Hepatocyte (in vitro differentiated cells): ENCODE data around the gene NTF3.

ENCODE experiments used
- EZH2 ChIP-seq: fragments of 200-600 bp; sonication (generic); IDR thresholded peaks from 2 replicates; pipeline ENCODE4 v1.6.1; 2016; ENCODE audit warnings: antibody characterized with exemption, mild to moderate bottlenecking, borderline replicate concordance
- TF ChIP-seq, protein P1 (sequence below): fragments of 200-600 bp; sonication (generic); IDR thresholded peaks from 2 replicates; pipeline ENCODE4 v1.5.1; 2016; ENCODE audit warnings: antibody characterized with exemption, mild to moderate bottlenecking; ENCODE audit not compliant: poor library complexity

DNA sequence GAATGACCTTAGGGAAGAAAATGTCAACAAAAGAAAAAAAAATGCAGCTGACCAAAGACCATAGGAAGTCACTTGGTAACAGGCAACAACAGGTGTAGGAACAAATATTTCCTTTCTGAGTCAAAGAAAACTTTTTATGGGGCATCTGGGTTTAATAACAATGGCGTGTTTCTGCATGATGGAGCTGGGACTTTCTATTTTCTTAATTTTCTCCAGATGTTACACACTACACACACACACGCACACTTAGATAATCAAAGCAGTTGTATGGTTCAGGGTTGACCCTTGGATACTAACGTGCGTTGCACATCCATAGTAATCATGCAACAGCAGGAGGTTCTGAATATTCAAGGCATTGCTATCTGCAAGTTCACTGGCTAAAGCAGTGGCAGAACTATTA is 47.9 kb upstream of the NTF3 start:
- TF ChIP-seq, protein P1, sequence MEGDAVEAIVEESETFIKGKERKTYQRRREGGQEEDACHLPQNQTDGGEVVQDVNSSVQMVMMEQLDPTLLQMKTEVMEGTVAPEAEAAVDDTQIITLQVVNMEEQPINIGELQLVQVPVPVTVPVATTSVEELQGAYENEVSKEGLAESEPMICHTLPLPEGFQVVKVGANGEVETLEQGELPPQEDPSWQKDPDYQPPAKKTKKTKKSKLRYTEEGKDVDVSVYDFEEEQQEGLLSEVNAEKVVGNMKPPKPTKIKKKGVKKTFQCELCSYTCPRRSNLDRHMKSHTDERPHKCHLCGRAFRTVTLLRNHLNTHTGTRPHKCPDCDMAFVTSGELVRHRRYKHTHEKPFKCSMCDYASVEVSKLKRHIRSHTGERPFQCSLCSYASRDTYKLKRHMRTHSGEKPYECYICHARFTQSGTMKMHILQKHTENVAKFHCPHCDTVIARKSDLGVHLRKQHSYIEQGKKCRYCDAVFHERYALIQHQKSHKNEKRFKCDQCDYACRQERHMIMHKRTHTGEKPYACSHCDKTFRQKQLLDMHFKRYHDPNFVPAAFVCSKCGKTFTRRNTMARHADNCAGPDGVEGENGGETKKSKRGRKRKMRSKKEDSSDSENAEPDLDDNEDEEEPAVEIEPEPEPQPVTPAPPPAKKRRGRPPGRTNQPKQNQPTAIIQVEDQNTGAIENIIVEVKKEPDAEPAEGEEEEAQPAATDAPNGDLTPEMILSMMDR = no peak
- no peak for TF ChIP-seq EZH2
